HG02571 (cell line): ENCODE data around the gene RADIL.

ENCODE experiments used
- ATAC-seq: cut with Tn5 transposase; IDR thresholded peaks from one replicate; pipeline ENCODE4 v1.9.1; 2021; ENCODE audit warnings: mild to moderate bottlenecking, moderate library complexity; ENCODE audit not compliant: unreplicated experiment

Gene RADIL

GRCh38 chr7:4833691-4834600 is 49.6 kb downstream of the RADIL start:
- ATAC-seq, result no peak

GRCh38 chr7:4833176-4833575 is 50.3 kb downstream of the RADIL start:
- ATAC-seq, result no peak

GRCh38 chr7:4832711-4833110 is 50.8 kb downstream of the RADIL start:
- ATAC-seq, result no peak

GRCh38 chr7:4831723-4832495 is 51.6 kb downstream of the RADIL start:
- ATAC-seq, result no peak

GRCh38 chr7:4830176-4830575 is 53.3 kb downstream of the RADIL start:
- ATAC-seq, result no peak

GRCh38 chr7:4828720-4829383 is 54.7 kb downstream of the RADIL start:
- ATAC-seq, result no peak

- ATAC-seq, result no peak
These were observed 58.4 kb downstream of the RADIL start for GRCh38 chr7:4825081-4825480.

- ATAC-seq, result no peak
These were observed 59.3 kb downstream of the RADIL start for GRCh38 chr7:4824120-4824775.

GRCh38 chr7:4823441-4824119 is 59.9 kb downstream of the RADIL start:
- ATAC-seq, result no peak

- ATAC-seq, result no peak
These were observed 60.8 kb downstream of the RADIL start for GRCh38 chr7:4822677-4823076.

- ATAC-seq, result no peak
These were observed 62.5 kb downstream of the RADIL start for GRCh38 chr7:4820967-4821471.

- ATAC-seq, result no peak
These were observed 63.0 kb downstream of the RADIL start for GRCh38 chr7:4820405-4820966.

- ATAC-seq, result no peak
These were observed 63.7 kb downstream of the RADIL start for GRCh38 chr7:4819560-4820404.

GRCh38 chr7:4818000-4818794 is 65.3 kb downstream of the RADIL start:
- ATAC-seq, result no peak

- ATAC-seq, result no peak
These were observed 66.2 kb downstream of the RADIL start for GRCh38 chr7:4817178-4817901.

- no peak for ATAC-seq
These were observed 67.0 kb downstream of the RADIL start for GRCh38 chr7:4816419-4817080.
